HepG2 (cell line): ENCODE results near the gene CFAP54. TPM values are rescaled to one million over a fixed set of nuclear protein-coding genes. Genes with fewer than 3 reads are reported as not detected.

Experiments used
- ATAC-seq: fragments of 200-7000 bp; cut with Tn5 transposase; 3 replicates; pipeline ENCODE4 v1.9.1; 2020; ENCODE audit warnings: mild to moderate bottlenecking, moderate library complexity
- BruUV-seq: library from RNA; stranded (reverse); fragments of 400-500 nt; replicated peaks from 2 replicates; lab custom pipeline; 2021; lab: Mats Ljungman, UMichigan
- CTCF ChIA-PET: fragments of 300-600 bp; formaldehyde crosslinking; extraction: SDS; loops from one replicate; lab custom pipeline; 2021; ENCODE audit warnings: low total read pairs, inconsistent platforms, low intra/inter-chr PET ratio; lab: Yijun Ruan, JAX
- POLR2A ChIA-PET: fragments of 350-600 bp; sonication (Branson Sonifier 250); formaldehyde crosslinking; loops from one replicate; lab custom pipeline; 2020; ENCODE audit warnings: antibody characterized with exemption, inconsistent platforms; lab: Yijun Ruan, JAX
- DNase-seq: peaks from one replicate; pipeline ENCODE4 v3.0.0-alpha.2; 2015; ENCODE audit warnings: low spot score
- FAIRE-seq: peaks from 3 replicates; lab custom pipeline; 2011; peaks lifted over from hg19 to GRCh38; lab: Jason Lieb, UNC
- H2AFZ ChIP-seq: one replicate; pipeline ENCODE4 v1.6.1; 2011; ENCODE audit warnings: low read length, inconsistent platforms
- H3K27ac ChIP-seq: fragments of 300-600 bp; 3 replicates; pipeline ENCODE4 v1.8.0; 2011; ENCODE audit warnings: mixed run types, mild to moderate bottlenecking, mixed read lengths, low read length, inconsistent platforms; ENCODE audit not compliant: insufficient read depth; ENCODE audit errors: extremely low read length
- H3K27me3 ChIP-seq, 2 experiments: fragments of 200-600 bp in 1 of 2; 2 replicates in 1 of 2; 3 replicates in 1 of 2; pipeline versions ENCODE4 v1.6.0 to v1.8.0; 2011; ENCODE audit warnings: low read length in 2 of 2, mild to moderate bottlenecking in 2 of 2, moderate library complexity in 2 of 2, inconsistent platforms in 1 of 2; ENCODE audit not compliant: insufficient read depth in 2 of 2, control insufficient read depth in 1 of 2
- H3K36me3 ChIP-seq, 2 experiments: fragments of 200-600 bp in 1 of 2; replicated peaks in 1 of 2; 2 replicates in 1 of 2; 3 replicates in 1 of 2; pipeline versions ENCODE4 v1.5.1 to v1.8.0; 2011; ENCODE audit warnings: low read length in 2 of 2, inconsistent platforms in 1 of 2; ENCODE audit not compliant: insufficient read depth in 2 of 2, control insufficient read depth in 1 of 2
- H3K4me1 ChIP-seq: 2 replicates; pipeline ENCODE4 v1.5.1; 2012; ENCODE audit warnings: low read length, inconsistent platforms; ENCODE audit not compliant: insufficient read depth
- H3K4me2 ChIP-seq: 2 replicates; pipeline ENCODE4 v1.6.0; 2011; ENCODE audit warnings: low read depth, low read length, inconsistent platforms
- H3K4me3 ChIP-seq, 3 experiments: fragments of 200-600 bp in 1 of 3; sonication (generic), shearing (Covaris generic) in 1 of 3; replicated peaks in 1 of 3; 2 replicates each; pipeline ENCODE4 v1.5.1; 2011 to 2016; ENCODE audit warnings: low read length in 3 of 3, inconsistent platforms in 2 of 3, low read depth in 2 of 3, mild to moderate bottlenecking in 2 of 3, control low read depth in 1 of 3, mixed read lengths in 1 of 3; ENCODE audit not compliant: insufficient read depth in 1 of 3
- H3K79me2 ChIP-seq: one replicate; pipeline ENCODE4 v1.6.1; 2011; ENCODE audit warnings: low read length, inconsistent platforms; ENCODE audit not compliant: insufficient read depth
- H3K9ac ChIP-seq: 2 replicates; pipeline ENCODE4 v1.6.0; 2011; ENCODE audit warnings: mild to moderate bottlenecking, low read depth, low read length, inconsistent platforms; ENCODE audit not compliant: insufficient read depth
- H3K9me3 ChIP-seq: 2 replicates; pipeline ENCODE4 v1.5.1; 2012; ENCODE audit warnings: mild to moderate bottlenecking, low read length
- H4K20me1 ChIP-seq: 2 replicates; pipeline ENCODE4 v1.6.0; 2011; ENCODE audit warnings: inconsistent platforms, mild to moderate bottlenecking, low read length, moderate library complexity; ENCODE audit not compliant: insufficient read depth
- FOXK1 ChIP-seq: sonication (generic); formaldehyde crosslinking; IDR thresholded peaks from 2 replicates; pipeline ENCODE4 v1.4.0; 2020; ENCODE audit warnings: low read depth, missing genetic modification reagents, borderline replicate concordance
- GABPA ChIP-seq, 2 experiments: IDR thresholded peaks; 2 replicates each; pipeline ENCODE4 v1.6.1; 2011 to 2016; ENCODE audit warnings: low read depth in 2 of 2, low read length in 1 of 2, missing biosample characterization in 1 of 2, missing genetic modification characterization in 1 of 2
- HHEX ChIP-seq: IDR thresholded peaks from 2 replicates; pipeline ENCODE4 v1.6.1; 2016; ENCODE audit warnings: control low read depth
- ONECUT2 ChIP-seq: sonication (generic); formaldehyde crosslinking; IDR thresholded peaks from 2 replicates; pipeline ENCODE4 v1.4.0; 2020; ENCODE audit warnings: missing genetic modification reagents
- ZNF788 ChIP-seq: sonication (generic); formaldehyde crosslinking; IDR thresholded peaks from 2 replicates; pipeline ENCODE4 v1.5.0; 2020; ENCODE audit warnings: mild to moderate bottlenecking, missing genetic modification reagents, borderline replicate concordance
- ZNF879 ChIP-seq: sonication (generic); formaldehyde crosslinking; IDR thresholded peaks from 2 replicates; pipeline ENCODE4 v1.8.1; 2023; ENCODE audit warnings: missing genetic modification reagents
- WGBS: methylation state at CpG from one replicate; pipeline ENCODE4 v1.1.6; 2017; ENCODE audit warnings: low lambda C conversion rate; 5-methylcytosine and 5-hydroxymethylcytosine counted together
- in situ Hi-C: cut with HindIII; loops from 2 replicates; pipeline ENCODE4 v1.10.0; 2017; ENCODE audit warnings: low pct_unique_long_range_greater_than_20kb; ENCODE audit not compliant: extremely low pct_ligation_motif_present
- intact Hi-C: fragments of 100-400 bp; cut with micrococcal nuclease; formaldehyde crosslinking; loops from one replicate; pipeline ENCODE4 v1.10.0; 2022; ENCODE audit not compliant: unreplicated experiment
- polyA plus RNA-seq, 8 experiments: library from polyadenylated mRNA; depleted of rRNA in 3 of 8; stranded (reverse) in 7 of 8; unstranded in 1 of 8; fragments of >200 nt; fragmentation: Illumina TruSeq in 4 of 8; extraction: Trizol in 4 of 8; gene quantifications; 2 replicates each; pipeline versions ENCODE4 v1.2.1 to v1.2.3, GENCODE V29; 2011 to 2016; ENCODE audit warnings: low read depth in 4 of 8, missing spikeins in 1 of 8, mixed read lengths in 1 of 8; ENCODE audit not compliant: insufficient read depth in 1 of 8
- total RNA-seq, 5 experiments: library from RNA; depleted of rRNA; stranded (reverse); fragments of >200 nt; fragmentation: Illumina TruSeq; extraction: Trizol; gene quantifications; 2 replicates each; pipeline ENCODE4 v1.2.3, GENCODE V29; 2016; ENCODE audit warnings: low read depth in 1 of 5
- TF ChIP-seq, protein P1 (sequence below): sonication (generic); formaldehyde crosslinking; IDR thresholded peaks from 2 replicates; pipeline ENCODE4 v1.5.0; 2020; ENCODE audit warnings: mild to moderate bottlenecking, missing genetic modification reagents, borderline replicate concordance
- TF ChIP-seq, protein P2 (sequence below): sonication (generic); formaldehyde crosslinking; IDR thresholded peaks from 2 replicates; pipeline ENCODE4 v1.4.0; 2020; ENCODE audit warnings: missing genetic modification reagents, borderline replicate concordance
- TF ChIP-seq, protein P3 (sequence below): sonication (generic); formaldehyde crosslinking; IDR thresholded peaks from 2 replicates; pipeline ENCODE4 v1.4.0; 2020; ENCODE audit warnings: missing genetic modification reagents, borderline replicate concordance

The CFAP54 gene
- total and polyA plus RNA-seq, 2 of the 13 experiments (the other 11 are each of a cell fraction or from before 2014, with no cell fraction given): not detected

DNA sequence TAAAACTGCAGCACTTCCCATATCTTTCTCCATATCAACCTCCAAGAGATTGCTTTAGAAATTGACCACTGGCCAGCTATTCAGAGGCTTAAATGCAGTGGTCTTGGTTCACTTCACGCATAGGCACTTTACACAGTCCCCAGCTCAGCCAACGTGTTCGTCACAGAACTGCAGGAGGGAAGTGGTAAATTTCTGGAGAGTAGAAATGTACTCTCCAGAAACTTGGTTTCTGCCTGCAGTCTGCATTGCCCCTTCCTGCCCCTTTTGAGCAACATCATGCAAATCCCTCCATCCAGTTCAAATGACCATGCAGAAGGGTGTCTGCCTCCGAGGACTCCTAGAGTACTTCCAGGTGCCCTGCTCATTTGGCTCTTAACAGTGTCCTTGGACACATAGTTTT, 375.0 kb downstream of the CFAP54 start (continued):
- no peak for TF ChIP-seq HHEX

DNA sequence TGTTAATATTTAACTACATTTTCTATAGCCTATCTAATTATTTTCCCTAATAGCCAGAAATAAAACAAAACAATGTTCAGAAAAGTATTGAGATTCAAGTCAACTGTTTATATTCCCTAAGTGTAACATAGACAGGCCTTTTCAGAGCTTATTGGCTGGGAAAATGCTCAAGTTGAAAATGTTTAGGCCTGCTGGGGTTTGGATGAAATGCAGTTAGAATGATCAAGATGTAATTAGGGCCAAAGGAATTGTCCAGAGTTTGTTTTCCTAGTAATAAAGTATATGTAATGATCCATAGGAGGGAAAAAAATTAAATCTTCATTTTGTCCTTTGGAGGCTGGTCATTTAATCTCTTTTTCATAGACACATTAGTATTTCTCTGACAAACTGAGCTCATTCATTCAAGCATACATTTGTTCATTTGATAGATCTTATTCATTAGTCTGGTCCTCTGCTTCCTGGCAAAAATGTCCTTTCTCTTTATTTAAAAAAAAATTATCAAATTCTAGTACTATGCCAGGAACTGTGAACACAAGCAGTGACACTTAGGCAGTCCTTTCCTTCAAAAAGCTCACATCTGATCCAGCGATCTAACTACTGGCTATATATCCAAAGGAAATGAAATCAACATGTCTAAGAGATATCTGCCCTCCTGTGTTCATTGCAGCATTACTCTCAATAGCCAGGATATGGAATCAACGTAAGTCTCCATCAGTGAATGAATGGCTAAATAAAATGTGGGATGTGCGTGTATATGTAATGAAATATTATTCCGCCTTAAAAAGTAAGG, 377.6 kb downstream of the CFAP54 start:
- in situ Hi-C loops: no loop called here
- ATAC-seq: no peak

More for the DNA sequence above, 377.6 kb downstream of the CFAP54 start:
- POLR2A ChIA-PET: no interaction called here
- H3K27ac ChIP-seq: no peak overlapping the region
- CTCF ChIA-PET: no interaction called here
- no peak overlapping the region for H3K9ac ChIP-seq
- no peaks in the 10 kb centered on the region for H3K36me3 ChIP-seq
- no TSS peak for BruUV-seq
- H3K79me2 ChIP-seq: no peaks in the 10 kb centered on the region
- no peak overlapping the region for H2AFZ ChIP-seq
- no peak for FAIRE-seq
- TF ChIP-seq GABPA (IDR thresholded peaks at IDR 0.05; ENCODE audit: low read depth, low read length) (no peak), GABPA (CRISPR knock-in tag; IDR thresholded peaks at IDR 0.05; ENCODE audit: low read depth) (no peak), ONECUT2 (no peak), ZNF879 (CRISPR knock-in tag) (no peak), FOXK1 (CRISPR knock-in tag) (no peak), ZNF788 (CRISPR knock-in tag) (no peak)
- TF ChIP-seq, protein P1, sequence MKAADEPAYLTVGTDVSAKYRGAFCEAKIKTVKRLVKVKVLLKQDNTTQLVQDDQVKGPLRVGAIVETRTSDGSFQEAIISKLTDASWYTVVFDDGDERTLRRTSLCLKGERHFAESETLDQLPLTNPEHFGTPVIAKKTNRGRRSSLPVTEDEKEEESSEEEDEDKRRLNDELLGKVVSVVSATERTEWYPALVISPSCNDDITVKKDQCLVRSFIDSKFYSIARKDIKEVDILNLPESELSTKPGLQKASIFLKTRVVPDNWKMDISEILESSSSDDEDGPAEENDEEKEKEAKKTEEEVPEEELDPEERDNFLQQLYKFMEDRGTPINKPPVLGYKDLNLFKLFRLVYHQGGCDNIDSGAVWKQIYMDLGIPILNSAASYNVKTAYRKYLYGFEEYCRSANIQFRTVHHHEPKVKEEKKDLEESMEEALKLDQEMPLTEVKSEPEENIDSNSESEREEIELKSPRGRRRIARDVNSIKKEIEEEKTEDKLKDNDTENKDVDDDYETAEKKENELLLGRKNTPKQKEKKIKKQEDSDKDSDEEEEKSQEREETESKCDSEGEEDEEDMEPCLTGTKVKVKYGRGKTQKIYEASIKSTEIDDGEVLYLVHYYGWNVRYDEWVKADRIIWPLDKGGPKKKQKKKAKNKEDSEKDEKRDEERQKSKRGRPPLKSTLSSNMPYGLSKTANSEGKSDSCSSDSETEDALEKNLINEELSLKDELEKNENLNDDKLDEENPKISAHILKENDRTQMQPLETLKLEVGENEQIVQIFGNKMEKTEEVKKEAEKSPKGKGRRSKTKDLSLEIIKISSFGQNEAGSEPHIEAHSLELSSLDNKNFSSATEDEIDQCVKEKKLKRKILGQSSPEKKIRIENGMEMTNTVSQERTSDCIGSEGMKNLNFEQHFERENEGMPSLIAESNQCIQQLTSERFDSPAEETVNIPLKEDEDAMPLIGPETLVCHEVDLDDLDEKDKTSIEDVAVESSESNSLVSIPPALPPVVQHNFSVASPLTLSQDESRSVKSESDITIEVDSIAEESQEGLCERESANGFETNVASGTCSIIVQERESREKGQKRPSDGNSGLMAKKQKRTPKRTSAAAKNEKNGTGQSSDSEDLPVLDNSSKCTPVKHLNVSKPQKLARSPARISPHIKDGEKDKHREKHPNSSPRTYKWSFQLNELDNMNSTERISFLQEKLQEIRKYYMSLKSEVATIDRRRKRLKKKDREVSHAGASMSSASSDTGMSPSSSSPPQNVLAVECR (CRISPR knock-in tag): no peak
- TF ChIP-seq, protein P2, sequence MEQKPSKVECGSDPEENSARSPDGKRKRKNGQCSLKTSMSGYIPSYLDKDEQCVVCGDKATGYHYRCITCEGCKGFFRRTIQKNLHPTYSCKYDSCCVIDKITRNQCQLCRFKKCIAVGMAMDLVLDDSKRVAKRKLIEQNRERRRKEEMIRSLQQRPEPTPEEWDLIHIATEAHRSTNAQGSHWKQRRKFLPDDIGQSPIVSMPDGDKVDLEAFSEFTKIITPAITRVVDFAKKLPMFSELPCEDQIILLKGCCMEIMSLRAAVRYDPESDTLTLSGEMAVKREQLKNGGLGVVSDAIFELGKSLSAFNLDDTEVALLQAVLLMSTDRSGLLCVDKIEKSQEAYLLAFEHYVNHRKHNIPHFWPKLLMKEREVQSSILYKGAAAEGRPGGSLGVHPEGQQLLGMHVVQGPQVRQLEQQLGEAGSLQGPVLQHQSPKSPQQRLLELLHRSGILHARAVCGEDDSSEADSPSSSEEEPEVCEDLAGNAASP (CRISPR knock-in tag): no peak
- TF ChIP-seq, protein P3, sequence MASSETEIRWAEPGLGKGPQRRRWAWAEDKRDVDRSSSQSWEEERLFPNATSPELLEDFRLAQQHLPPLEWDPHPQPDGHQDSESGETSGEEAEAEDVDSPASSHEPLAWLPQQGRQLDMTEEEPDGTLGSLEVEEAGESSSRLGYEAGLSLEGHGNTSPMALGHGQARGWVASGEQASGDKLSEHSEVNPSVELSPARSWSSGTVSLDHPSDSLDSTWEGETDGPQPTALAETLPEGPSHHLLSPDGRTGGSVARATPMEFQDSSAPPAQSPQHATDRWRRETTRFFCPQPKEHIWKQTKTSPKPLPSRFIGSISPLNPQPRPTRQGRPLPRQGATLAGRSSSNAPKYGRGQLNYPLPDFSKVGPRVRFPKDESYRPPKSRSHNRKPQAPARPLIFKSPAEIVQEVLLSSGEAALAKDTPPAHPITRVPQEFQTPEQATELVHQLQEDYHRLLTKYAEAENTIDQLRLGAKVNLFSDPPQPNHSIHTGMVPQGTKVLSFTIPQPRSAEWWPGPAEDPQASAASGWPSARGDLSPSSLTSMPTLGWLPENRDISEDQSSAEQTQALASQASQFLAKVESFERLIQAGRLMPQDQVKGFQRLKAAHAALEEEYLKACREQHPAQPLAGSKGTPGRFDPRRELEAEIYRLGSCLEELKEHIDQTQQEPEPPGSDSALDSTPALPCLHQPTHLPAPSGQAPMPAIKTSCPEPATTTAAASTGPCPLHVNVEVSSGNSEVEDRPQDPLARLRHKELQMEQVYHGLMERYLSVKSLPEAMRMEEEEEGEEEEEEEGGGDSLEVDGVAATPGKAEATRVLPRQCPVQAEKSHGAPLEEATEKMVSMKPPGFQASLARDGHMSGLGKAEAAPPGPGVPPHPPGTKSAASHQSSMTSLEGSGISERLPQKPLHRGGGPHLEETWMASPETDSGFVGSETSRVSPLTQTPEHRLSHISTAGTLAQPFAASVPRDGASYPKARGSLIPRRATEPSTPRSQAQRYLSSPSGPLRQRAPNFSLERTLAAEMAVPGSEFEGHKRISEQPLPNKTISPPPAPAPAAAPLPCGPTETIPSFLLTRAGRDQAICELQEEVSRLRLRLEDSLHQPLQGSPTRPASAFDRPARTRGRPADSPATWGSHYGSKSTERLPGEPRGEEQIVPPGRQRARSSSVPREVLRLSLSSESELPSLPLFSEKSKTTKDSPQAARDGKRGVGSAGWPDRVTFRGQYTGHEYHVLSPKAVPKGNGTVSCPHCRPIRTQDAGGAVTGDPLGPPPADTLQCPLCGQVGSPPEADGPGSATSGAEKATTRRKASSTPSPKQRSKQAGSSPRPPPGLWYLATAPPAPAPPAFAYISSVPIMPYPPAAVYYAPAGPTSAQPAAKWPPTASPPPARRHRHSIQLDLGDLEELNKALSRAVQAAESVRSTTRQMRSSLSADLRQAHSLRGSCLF: no peak
- no peaks in the 10 kb centered on the region for H4K20me1 ChIP-seq
- no peak for DNase-seq
- H3K27me3 ChIP-seq: no peaks in the 10 kb centered on the region
- intact Hi-C loops: no loop called here
- WGBS: 45% methylated on average over 4 of the region's 4 CpGs
- H3K9me3 ChIP-seq: no peaks in the 10 kb centered on the region
- no peaks in the 10 kb centered on the region for H3K4me1 ChIP-seq
- no peak overlapping the region for H3K4me2 ChIP-seq
- no peak overlapping the region for H3K4me3 ChIP-seq
